Neural crest cell (in vitro differentiated cells): ENCODE data around the gene AKT2. TPM values are rescaled to one million over a fixed set of nuclear protein-coding genes. Genes with fewer than 3 reads are reported as not detected.

Experiments used
- DNase-seq: peaks from one replicate; pipeline ENCODE4 v3.0.0; 2021; ENCODE audit warnings: low read depth, mixed read lengths, low spot score
- H3K27ac Mint-ChIP-seq: one replicate; pipeline ENCODE4 v1.8.0; 2021; ENCODE audit warnings: mild to moderate bottlenecking, mixed read lengths; ENCODE audit not compliant: unreplicated experiment
- H3K27me3 Mint-ChIP-seq: 2 replicates; pipeline ENCODE4 v1.8.0; 2021; ENCODE audit warnings: low read depth, mild to moderate bottlenecking, mixed read lengths
- H3K36me3 Mint-ChIP-seq: 2 replicates; pipeline ENCODE4 v1.8.0; 2021; ENCODE audit warnings: low read depth, mild to moderate bottlenecking, mixed read lengths
- H3K4me1 Mint-ChIP-seq: 2 replicates; pipeline ENCODE4 v1.8.0; 2021; ENCODE audit warnings: mixed read lengths
- H3K4me3 Mint-ChIP-seq: one replicate; pipeline ENCODE4 v1.8.0; 2021; ENCODE audit warnings: mild to moderate bottlenecking, mixed read lengths
- H3K9me3 Mint-ChIP-seq: 2 replicates; pipeline ENCODE4 v1.8.0; 2021; ENCODE audit warnings: mixed read lengths
- CTCF ChIP-seq: fragments of 200-600 bp; sonication (generic); conservative IDR thresholded peaks from 2 replicates; pipeline ENCODE4 v1.5.0; 2021; ENCODE audit warnings: antibody characterized with exemption, mild to moderate bottlenecking
- microRNA-seq: library from miRNA; unstranded; fragments of <30 nt; microRNA quantifications from one replicate; pipeline ENCODE4, GENCODE V29; 2020
- total RNA-seq: library from RNA; stranded (reverse); gene quantifications from 2 replicates; pipeline ENCODE4 v1.2.1, GENCODE V29; 2021

AKT2 gene
- total RNA-seq, 1 donor from 2014 or later, result 147 TPM

DNA sequence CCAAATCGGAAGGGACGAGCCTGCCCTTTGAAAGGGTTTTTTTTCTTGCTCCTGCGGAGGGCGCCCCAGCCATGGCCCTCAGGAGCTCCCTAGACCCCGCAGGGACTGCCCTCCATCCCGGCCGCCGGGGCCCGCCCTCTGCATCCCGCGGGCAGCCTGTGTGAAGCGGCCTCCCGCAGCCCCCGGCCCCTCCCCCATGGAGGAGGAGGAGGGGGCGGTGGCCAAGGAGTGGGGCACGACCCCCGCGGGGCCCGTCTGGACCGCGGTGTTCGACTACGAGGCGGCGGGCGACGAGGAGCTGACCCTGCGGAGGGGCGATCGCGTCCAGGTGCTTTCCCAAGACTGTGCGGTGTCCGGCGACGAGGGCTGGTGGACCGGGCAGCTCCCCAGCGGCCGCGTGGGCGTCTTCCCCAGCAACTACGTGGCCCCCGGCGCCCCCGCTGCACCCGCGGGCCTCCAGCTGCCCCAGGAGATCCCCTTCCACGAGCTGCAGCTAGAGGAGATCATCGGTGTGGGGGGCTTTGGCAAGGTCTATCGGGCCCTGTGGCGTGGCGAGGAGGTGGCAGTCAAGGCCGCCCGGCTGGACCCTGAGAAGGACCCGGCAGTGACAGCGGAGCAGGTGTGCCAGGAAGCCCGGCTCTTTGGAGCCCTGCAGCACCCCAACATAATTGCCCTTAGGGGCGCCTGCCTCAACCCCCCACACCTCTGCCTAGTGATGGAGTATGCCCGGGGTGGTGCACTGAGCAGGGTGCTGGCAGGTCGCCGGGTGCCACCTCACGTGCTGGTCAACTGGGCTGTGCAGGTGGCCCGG, 93.1 kb downstream of the AKT2 start:
- Mint-ChIP-seq H3K27ac (no peak overlapping the region), H3K4me1 (peaks cover 14% of the 10 kb centered on the region), H3K4me3 (no peak overlapping the region), H3K36me3 (no peaks in the 10 kb centered on the region), H3K9me3 (no peaks in the 10 kb centered on the region), H3K27me3 (peaks cover 18% of the 10 kb centered on the region)
- no peak for TF ChIP-seq CTCF
- DNase-seq, result peak; percentile 37

- TF ChIP-seq CTCF, result no peak
- peak within 1 kb of the TSS; percentile 92 for H3K4me3 Mint-ChIP-seq
- H3K27me3 Mint-ChIP-seq, result peaks cover 22% of the 10 kb centered on the region
- no peaks in the 10 kb centered on the region for H3K36me3 Mint-ChIP-seq
- peaks cover 11% of the 10 kb centered on the region for H3K4me1 Mint-ChIP-seq
- H3K27ac Mint-ChIP-seq, result peak within 1 kb of the TSS; percentile 89
- peak; percentile 62 for DNase-seq
- no peaks in the 10 kb centered on the region for H3K9me3 Mint-ChIP-seq
Observed at GRCh38 chr19:40190891-40191835, 94.0 kb downstream of the AKT2 start, which contains the start of gene MAP3K10. TSS of gene MAP3K10 (plus strand) at chr19:40191426. CDS start at chr19:40192032, 606 bp downstream.

GRCh38 chr19:40184273-40184672, 100.9 kb downstream of the AKT2 start:
- DNase-seq, result no peak
- Mint-ChIP-seq H3K4me1 (no peaks in the 10 kb centered on the region), H3K4me3 (no peak overlapping the region), H3K36me3 (no peaks in the 10 kb centered on the region), H3K27me3 (peaks cover 28% of the 10 kb centered on the region), H3K9me3 (no peaks in the 10 kb centered on the region), H3K27ac (no peak overlapping the region)
- TF ChIP-seq CTCF, result no peak

Small RNA genes within 50 kb of the gene (microRNA-seq; reads per million reads assigned to microRNA genes)
- gene MIR641, result 110 reads per million, percentile 61 among the genes with 10 or more reads in this experiment

Other genes starting within 250 kb of the AKT2 start
- 27.3 and 28.5 TPM in 2 replicates for gene ZNF780B, start 229.1 kb downstream of the AKT2 start, total RNA-seq
- gene ZNF780A, start 194.4 kb downstream of the AKT2 start, total RNA-seq, result 18.5 and 24.3 TPM in 2 replicates
- gene MAP3K10, start 93.9 kb downstream of the AKT2 start, total RNA-seq, result 30.3 and 34.2 TPM in 2 replicates
- 1.7 and 2.5 TPM in 2 replicates for gene TTC9B, start 67.0 kb downstream of the AKT2 start, total RNA-seq
- gene CCNP, start 58.7 kb downstream of the AKT2 start, total RNA-seq, result 0.43 and 0.47 TPM in 2 replicates
- gene C19orf47, start 63.1 kb upstream of the AKT2 start, total RNA-seq, result 19.0 and 21.0 TPM in 2 replicates
- gene PLD3, start 63.4 kb upstream of the AKT2 start, total RNA-seq, result 200 and 208 TPM in 2 replicates
- 0.11 and 0.30 TPM in 2 replicates for gene HIPK4, start 104.8 kb upstream of the AKT2 start, total RNA-seq
- 2.8 and 2.9 TPM in 2 replicates for gene PRX, start 128.0 kb upstream of the AKT2 start, total RNA-seq
- gene SERTAD1, start 140.6 kb upstream of the AKT2 start, total RNA-seq, result 3.2 and 3.3 TPM in 2 replicates
- gene SERTAD3, start 159.0 kb upstream of the AKT2 start, total RNA-seq, result 22.3 and 25.8 TPM in 2 replicates
- 3.1 and 3.2 TPM in 2 replicates for gene BLVRB, start 180.4 kb upstream of the AKT2 start, total RNA-seq
- 0.40 and 1.1 TPM in 2 replicates for gene SPTBN4, start 181.7 kb upstream of the AKT2 start, total RNA-seq